ENCODE results near the gene AFF3.

- TF ChIP-seq EZH2phosphoT487 (IDR thresholded peaks at IDR 0.05; ENCODE audit: low read length) (no peak), CTCF (IDR thresholded peaks at IDR 0.05; ENCODE audit: low read length) (no peak)
Measured at GRCh38 chr2:100124761-100125160, 17.6 kb downstream of the AFF3 start.
